AG09319 (cell line): ENCODE results near the gene ZNF83.

Experiments
- DNase-seq: peaks from one replicate; pipeline ENCODE4 v3.0.0-alpha.2; 2010; ENCODE audit warnings: low read depth; ENCODE audit errors: extremely low read depth
- TF ChIP-seq, protein P1 (sequence below): IDR thresholded peaks from 2 replicates; pipeline ENCODE4 v1.5.1; 2011; ENCODE audit warnings: low read depth, mild to moderate bottlenecking, inconsistent platforms, low read length, moderate library complexity

The ZNF83 gene

DNA sequence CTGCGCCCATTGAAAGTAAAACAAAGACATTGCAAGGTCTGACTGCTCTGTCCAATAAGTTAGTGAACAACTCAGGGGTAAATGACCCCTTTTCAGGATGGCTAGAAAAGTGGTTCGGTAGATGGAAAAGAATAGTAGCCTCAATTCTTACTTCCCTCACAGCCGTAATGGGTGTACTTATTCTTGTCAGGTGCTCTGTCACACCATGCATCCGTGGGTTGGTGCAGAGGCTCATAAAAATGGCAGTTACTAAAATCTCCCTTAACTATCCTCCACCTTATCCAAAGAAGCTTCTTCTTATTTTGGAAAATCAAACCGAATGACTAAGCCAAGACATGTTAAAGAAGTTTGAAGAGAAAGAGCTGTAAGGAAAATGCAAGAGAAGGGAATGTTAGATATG is 31.4 kb upstream of the ZNF83 start:
- TF ChIP-seq, protein P1, sequence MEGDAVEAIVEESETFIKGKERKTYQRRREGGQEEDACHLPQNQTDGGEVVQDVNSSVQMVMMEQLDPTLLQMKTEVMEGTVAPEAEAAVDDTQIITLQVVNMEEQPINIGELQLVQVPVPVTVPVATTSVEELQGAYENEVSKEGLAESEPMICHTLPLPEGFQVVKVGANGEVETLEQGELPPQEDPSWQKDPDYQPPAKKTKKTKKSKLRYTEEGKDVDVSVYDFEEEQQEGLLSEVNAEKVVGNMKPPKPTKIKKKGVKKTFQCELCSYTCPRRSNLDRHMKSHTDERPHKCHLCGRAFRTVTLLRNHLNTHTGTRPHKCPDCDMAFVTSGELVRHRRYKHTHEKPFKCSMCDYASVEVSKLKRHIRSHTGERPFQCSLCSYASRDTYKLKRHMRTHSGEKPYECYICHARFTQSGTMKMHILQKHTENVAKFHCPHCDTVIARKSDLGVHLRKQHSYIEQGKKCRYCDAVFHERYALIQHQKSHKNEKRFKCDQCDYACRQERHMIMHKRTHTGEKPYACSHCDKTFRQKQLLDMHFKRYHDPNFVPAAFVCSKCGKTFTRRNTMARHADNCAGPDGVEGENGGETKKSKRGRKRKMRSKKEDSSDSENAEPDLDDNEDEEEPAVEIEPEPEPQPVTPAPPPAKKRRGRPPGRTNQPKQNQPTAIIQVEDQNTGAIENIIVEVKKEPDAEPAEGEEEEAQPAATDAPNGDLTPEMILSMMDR: no peak

DNA sequence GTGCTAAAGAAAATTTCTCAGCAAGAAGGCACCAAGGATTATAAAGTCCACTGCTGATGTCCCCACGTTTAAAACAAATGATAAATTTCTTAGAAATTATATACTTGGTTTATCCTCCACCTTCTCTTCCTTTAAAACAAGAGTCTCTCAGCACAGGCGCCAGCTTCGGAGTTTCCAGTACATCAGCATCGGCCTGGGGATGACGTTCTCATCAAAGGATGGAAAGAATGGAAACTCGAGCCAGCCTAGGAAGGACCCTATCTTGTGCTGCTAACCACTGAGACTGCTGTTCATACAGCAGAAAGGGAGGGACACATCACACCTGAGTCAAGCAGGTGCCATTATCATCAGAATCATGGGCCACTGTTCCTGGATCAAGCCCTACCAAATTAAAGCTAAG is 29.8 kb upstream of the ZNF83 start:
- TF ChIP-seq, protein P1: no peak
- DNase-seq: no peak

More for the DNA sequence above, 31.4 kb upstream of the ZNF83 start:
- no peak for DNase-seq

DNA sequence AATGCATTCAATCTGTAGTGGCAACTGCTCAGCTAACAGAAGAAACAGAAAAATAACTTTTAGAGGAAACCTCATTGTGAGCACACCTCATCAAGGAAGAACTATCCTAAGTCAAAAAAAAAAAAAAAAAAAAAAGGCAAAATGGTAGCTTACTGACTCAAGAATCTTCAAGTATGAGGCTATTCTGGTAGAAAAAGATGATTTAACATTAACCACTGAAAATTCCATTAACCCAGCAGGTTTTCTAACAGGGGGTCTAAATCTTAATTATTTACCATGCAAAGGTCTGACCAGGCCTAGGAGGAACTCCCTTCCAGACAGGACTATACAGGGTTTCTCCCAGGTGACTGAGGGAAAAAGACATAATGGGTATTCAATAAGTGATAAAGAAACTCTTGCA is 28.4 kb upstream of the ZNF83 start:
- DNase-seq: no peak
- TF ChIP-seq, protein P1: no peak

DNA sequence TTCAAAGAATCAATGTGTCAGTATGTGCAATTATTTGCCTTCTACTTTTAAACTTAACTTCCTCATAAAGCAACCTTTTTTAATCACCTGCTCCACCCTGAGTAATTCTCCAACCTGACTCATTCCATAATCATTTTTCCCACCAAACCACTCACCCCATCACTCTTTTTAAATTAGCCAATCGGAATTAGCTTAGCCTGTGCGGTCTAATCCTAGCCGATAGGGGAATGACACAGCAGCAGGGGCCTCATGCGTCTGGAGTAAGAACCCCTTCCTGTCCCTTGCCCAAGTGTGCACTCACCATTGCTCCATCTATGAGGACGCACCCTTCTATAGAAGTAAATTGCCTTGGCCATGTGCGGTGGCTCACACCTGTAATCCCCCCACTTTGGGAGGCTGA is 27.4 kb upstream of the ZNF83 start:
- TF ChIP-seq, protein P1: no peak
- DNase-seq: no peak

DNA sequence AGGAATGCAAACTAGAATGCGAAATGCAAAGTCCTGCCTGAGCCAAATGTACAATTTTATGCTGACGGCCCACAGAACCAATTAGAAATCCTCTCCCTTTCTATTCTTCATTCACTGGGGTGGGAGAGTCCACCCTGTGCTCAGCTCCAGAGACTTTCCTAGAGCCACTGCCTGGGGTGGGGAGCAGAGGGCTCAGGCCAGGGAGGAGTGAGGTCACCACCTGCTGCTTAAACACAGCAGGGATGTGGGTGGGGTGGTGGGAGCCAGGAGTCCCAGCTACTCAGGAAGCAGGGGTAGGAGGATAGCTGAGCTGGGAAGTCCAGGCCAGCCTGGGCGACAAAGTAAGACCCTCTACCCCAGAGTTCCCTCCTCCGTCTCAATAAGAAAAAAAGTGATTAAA is 26.9 kb upstream of the ZNF83 start:
- DNase-seq: no peak
- TF ChIP-seq, protein P1: no peak

DNA sequence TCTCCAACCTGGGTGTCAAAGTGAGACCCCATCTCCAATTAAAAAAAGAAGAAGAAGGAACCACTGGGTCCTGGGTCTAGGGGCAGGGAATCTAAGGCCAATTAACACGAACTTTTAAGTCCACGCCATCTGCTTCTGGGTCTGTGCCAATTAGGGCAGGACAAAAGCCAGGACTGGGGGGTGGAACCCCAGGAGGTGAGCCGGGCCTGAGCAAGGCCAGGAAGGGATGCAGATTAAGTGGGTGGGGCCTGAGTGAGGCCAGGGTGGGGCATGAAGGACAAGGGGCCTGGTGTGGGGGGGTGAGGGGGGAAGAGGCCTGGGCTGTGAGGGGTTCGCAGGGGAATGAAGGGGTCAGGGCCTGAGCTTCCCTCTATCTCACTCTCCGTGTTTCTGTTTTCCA is 26.3 kb upstream of the ZNF83 start:
- no peak for DNase-seq
- TF ChIP-seq, protein P1: no peak

DNA sequence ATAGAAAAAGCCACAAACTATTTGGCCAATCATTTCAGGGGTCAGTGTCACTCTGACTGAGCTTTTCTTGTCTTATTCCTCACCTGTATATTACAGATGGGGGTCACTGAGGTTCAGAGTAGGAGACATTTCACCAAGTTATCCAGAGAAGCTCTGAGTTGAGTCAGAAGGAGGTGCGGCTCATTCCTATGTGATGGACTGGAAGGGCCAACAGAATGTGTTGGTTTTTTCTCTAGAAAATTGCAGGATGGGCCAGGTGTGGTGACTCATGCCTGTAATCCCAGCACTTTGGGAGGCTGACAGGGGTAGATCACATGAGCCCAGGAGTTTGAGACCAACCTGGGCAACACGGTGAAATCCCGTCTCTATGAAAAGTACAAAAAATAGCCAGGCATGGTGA is 24.5 kb upstream of the ZNF83 start:
- DNase-seq: no peak
- TF ChIP-seq, protein P1: no peak
